Measurements from ENCODE around the gene LRP1B.
"Not testable (repeated sequence)": the region's sequence is repeated elsewhere in the genome, so short reads cannot be mapped to it uniquely, and the experiment has no call there.

The LRP1B gene

DNA sequence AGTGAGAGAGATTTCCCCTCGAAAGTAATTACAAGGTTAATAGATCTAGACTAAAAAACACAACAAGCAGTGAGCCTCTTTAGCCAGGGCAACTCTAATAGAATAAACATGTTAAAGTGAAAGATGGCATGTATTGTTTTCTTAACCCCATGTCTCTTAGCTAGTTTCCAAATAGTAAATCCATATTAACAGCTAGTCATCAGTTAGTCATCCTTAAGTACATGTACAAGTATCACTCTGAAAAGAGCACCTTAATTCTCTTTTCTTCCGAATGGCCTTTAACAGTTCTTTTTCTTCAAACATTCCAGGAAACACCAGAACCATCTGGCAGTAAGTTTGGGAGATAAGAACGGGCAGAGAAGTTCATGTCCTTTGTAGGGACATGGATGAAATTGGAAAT is 1480.0 kb downstream of the LRP1B start:
- no peak for DNase-seq

DNA sequence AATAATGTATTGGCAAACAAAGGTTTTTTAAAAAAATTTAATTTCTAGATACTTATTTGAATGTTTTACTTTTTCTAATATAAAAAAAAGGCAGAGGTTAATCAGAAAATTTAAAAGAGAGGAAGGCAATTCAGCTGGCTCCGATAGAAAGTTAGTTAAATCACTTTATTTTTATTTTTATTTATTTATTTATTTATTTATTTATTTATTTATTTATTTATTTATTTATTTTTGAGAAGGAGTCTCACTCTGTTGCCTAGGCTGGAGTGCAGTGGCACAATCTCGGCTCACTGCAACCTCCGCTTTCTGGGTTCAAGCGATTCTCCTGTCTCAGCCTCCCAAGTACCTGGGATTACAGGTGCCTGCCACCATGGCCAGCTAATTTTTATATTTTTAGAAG is 1480.7 kb downstream of the LRP1B start:
- not testable (repeated sequence) for DNase-seq

DNA sequence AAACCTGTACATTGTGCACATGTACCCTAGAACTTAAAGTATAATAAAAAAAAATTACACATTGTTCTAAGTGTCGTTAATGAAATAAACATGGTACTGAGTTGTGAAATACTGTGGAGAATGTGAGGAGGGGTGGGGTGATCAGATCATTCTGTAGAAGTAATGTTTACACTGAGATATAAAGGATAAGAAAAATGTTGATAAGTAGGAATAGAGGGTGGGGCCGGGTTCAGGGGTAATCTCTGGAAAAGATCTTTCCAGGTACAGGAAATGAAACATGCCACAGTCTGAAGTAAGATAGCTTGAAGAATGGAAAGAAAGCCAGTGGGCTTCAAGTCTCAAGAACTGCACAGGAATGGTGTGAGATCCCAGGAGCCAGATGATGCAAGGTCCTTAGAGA is 1482.4 kb downstream of the LRP1B start:
- no peak for DNase-seq

DNA sequence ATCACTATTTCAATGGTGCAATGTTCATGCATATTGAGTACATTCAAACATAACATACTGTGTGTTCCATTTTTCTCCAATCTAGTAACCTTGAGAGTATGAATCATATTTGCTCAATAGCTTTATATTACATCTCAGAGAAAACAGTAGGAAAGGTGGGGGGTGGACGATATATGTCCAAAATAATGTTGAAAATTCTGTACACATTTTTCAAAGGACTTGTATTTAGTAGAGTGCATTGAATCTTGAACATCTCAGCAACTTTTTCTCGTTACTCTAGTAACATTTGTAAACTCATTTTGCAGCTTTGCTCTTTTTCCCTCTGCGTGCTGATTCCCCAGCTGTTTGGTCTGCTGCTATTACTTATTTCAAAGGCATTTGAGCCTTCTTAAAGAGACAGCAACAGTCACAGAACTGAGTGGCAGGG is 1487.0 kb downstream of the LRP1B start:
- no peak for DNase-seq

DNA sequence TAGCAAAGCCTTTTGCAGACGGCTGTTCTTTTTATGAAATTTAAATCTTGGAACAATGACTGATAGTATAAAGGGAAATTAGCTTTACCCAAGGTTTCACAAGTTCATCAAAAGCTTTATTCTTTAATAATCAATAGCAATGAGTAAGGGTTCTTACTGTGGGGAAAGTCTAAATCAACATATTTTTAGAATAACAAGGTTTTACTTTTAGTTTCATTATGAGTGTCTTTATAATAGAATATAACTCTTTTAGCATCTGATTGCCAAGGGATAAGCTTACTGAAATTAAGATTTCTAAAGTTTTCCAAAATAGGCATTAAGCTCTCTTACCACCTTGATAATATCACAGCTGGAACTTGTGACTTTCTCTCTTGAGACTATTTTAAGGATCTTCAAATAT is 1489.7 kb downstream of the LRP1B start:
- DNase-seq, result no peak

DNA sequence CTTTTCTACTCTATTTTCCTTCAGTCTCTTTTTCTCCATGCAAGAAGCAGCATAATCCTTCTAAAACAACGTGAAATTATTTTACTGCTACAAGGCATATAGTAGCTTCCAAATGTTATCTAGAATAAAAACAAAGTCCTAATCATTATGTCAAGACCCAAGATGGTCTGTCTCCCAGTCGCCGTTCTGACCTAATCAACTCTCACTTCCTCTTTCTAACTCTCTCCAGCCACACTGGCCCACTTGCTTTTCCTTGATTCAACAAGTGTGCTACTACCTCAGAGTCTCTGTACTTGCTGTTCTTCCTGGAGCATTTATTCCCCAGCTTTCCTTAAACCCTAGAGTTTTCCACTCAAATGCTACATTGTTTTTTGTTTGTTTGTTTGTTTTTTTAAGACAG is 1491.2 kb downstream of the LRP1B start:
- DNase-seq, result no peak

DNA sequence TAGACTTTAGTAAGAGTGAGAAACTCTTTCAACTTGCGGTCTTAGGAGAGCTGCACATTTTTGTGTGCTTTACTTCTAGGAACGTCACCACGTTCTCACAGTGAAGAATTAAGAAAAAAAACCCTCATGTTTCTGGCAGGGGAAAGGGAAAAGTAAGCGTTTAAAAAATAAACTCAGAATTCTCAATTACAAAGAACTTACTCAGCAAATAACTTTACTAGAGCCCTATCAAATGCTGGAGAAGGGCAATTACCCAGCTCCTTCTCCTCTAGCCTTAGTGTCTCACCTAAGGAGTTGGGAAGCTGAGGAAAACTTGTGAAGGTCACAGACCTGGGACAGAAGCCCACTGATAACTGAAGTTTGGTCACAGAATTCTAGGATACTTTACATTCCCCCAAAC is 1500.3 kb downstream of the LRP1B start:
- no peak for DNase-seq

DNA sequence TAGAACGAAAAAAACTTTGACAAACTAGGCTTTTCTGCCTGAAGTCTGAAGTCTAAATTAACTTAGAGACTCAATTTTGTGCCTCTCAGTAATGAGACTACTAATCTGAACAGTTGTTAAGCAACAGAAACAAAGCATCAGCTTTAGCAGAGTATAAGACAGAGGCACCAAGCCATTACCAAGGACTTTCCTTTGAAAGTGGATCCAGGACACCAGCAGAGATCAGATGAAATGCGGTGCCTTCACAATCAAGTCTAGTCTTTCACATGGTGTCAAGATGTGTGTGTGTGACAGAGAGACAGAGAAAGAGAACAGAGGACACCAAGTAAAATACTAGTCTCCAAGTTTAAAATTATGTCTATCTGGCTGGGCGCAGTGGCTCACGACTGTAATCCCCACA is 1502.9 kb downstream of the LRP1B start:
- DNase-seq, result no peak

DNA sequence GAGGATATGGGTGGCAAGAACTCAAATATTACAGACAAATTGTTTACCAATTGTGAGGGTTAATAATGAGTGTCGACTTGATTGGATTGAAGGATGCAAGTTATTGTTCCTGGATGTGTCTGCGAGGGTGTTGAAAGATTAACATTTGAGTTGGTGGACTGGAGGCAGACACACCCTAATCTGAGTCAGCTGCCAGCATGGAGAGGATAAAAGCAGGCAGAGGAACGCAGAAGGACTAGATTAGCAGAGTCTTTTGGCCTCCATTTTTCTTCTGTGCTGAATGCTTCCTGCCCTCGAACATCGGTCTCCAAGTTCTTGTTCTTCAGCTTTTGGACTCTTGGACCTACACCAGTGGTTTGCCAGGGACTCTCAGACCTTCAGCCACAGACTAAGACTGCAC is 1503.7 kb downstream of the LRP1B start:
- DNase-seq, result no peak

DNA sequence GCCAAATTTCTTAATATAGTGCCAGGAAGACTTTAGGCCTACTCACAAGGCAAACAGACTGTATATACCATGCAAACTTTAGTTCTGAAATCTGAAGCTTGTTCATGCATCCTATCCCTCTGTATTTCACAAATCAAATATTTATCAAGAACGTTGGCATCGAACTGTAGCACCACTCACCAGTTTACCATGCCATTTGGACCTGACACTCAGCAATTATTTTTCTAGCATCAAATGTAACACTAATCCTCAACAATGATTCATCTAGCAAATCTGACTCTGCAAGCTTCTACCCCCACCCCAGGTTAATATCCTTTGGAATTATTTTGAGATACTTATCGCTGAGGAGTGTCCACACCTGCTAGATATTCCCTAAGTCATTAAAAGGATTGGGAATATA is 1506.6 kb downstream of the LRP1B start:
- DNase-seq, result no peak

DNA sequence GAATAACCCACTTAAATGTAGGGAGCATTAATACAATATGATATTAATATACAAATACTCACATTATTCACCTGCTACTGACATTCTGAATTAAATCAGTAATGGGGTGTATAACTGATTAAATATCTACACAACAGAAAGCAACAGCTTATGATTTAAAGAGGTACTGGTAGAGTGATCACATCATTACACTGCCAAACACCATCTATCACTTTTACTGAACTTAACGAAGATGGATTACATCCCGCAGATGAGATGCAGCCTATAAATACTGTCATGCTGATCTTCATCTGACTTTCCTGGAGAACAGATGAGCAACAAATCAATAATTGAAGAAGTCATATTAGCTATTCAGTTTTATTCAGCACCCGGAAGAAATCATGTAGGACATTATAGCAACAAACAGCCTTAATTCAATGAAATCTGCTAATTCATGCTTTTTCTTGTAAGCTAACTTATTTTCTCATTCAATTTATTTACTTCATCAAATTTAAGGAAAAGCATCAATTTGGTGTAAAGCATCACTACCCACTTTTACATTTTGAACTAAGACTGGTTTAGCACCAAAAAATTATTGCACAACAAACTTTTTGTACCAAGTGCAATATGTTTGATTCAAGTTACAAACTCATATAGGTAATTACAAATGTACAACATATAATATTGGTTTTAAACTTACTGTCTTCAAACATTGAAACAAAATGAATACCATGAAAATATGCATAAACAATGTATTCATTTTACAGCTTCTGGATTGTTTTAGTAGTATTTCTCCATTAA is 1509.0 kb downstream of the LRP1B start:
- no peak for DNase-seq

DNA sequence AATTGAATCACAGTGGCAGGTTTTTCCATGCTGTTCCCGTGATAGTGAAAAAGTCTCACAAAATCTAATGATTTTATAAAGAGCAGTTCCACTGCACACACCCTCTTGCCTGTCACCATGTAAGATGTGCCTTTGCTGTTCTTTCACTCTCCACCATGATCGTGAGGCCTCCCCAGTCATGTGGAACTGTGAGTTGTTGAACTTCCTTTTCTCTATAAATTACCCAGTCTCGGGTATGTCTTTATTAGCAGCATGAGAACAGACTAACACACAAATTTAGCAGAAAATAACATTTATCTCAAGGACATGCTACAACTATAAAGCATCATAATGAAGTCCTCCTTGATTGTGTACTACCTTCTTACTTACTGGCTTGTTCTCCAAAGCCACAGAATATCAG is 1526.0 kb downstream of the LRP1B start:
- DNase-seq, result no peak

DNA sequence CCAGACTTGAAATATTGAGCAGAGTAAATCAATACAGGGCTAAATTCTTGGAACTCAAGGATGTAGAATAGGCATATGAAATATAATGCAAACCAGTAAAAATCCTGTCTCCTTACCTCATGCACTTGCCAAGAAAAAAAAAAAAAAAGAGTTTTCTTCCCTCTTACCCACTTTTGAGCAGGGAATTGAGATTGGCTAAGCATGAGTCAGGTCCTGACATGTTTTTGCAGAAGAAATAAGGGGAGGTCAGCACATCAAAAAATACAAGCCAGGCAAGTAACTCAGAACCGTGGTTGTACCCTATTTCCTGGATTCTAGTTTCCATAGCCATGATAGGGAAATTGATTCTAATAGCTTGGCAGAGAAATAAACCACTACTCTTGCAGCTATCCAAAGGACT is 1526.7 kb downstream of the LRP1B start:
- DNase-seq, result no peak

DNA sequence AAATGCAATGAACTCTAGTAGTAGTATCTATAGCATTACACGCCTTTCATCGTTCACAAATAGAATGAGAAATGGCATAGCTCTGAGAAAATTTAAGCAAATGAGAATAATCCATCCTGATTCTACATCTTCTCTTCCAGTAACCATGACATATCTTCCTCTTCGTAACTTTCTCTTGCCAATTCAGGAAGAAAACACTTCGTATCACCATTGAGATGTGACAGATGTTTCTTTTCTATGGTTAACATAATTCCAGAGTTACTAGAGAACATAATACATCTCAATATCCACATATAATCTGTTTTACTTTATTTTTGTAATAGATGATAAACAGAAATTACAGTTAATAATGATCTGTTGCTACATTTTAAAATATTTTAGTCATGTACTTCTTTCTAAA is 1527.4 kb downstream of the LRP1B start:
- no peak for DNase-seq

DNA sequence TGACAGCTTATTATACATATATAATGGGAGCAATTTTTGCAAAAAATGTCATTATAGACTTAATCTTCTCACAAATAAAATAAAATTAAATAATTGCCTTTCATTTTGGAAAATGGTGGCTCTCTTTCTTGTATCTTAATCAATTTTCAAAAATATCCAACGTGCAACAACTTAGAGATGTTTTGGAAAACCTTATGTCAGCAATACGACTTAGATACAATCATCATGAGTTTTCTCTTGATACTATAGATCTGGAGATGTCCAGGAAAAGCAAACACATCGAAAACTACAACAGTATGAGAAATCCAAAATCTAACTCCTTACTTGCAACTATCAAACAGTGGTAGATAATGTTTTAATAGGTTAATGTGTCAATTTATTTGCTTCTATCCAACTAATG is 1529.0 kb downstream of the LRP1B start:
- no peak for DNase-seq

DNA sequence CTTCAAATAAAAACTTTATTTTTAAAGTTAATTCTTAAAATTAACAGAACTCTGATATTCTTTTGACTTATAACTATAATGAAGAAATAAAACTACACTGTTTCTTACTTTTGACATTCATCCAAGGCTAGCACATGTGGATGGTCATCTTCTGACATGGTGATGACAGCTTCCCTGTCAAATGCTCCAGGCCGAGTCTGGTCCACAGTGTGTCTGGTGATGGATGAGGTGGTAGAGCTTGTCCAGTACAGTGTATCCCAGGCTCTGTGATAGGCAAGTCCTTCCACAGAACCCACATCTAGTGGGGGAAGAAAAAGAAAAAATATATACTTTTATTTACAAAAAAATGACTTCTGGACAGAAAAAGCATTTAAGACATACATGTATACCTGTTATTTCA is 1529.5 kb downstream of the LRP1B start:
- DNase-seq, result no peak

DNA sequence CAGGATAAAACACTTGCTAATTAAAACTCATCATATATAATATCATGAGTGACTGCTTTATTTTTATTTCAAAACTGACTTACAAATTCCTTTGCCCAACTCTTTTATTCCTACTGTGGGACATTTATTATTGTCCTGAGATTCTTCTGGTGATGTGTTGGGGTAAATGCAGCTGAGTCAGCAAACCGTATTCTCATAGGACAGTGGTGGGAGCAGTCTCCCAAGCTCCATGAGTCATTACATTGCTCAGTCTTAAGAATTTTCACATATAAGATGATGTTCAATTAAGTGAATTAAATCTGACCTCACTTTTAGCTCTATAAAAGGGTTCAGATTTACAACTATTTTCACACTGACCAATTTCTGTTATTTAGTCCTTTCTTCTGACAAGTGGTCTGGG is 1530.7 kb downstream of the LRP1B start:
- DNase-seq, result no peak

DNA sequence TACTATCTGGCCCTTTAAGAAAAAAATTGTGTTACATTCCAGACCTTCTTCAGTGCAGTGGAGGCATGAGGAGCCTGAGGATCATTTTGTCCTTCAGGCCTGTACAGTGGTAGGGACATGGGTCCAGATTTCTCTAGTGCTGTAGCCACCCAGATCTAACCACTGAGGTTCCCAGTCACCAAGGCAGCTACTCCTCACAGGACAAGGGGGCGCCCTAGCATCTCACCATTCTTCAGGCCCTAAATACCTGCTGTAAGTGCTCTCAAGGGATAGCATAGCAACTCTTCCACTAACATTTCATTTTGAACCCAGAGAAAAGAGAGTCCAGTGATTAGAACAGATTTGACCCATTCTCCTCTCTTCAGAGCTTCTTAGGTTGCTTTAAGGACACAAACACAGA is 1533.0 kb downstream of the LRP1B start:
- DNase-seq, result no peak

DNA sequence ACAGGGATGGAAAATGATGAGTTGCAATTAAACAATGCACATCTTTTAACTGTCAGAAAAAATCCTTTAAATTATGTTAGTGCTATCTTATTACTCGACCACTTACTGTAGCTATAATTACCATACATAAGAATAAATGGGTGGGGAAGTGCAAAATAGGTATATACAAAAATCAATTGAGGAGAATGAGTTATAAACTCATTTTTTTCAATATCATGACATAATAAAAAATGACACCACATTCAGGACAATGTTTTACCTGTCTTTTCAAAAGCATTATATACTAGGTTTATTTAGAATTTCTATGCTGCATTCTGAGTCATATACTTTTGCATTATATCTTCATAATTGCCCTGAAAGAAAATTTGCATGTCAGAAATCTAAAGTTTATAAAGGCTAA is 1533.6 kb downstream of the LRP1B start:
- DNase-seq, result no peak

DNA sequence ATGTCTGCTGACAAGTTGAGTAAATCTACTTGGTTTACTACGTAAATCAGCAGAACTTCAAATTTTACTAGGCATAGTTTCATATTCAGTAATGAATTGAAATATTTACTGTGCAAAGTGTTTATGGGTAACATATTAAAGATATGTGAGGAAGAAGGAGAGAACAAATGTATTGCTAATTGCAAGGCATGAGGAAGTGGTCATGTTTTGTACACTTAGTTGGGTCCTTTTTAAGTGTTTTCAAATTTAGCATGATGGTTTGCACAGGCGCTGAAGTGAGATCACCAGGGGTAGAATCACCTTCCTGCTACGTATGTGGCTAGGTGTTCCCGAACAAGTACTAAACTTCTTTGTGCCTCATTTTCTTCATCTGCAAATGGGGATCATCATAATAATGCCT is 1534.4 kb downstream of the LRP1B start:
- DNase-seq, result no peak

DNA sequence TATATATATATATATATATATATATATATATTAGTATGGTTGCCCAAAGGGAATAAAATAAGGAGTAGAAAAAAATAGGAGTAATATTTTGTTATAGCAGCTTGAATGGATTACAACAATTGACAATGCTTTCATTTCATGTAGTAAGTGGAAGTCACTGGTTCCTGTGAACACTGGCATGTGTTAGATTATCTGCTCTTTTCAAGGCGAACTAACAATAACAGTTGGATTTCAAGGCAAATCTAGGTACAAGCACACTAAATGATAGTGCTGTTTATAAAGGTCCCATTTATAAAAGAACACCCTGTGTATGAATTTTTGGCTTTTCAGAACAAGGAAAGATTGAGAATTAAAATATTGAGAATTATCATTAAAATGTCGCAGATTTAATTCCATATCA is 1535.7 kb downstream of the LRP1B start:
- no peak for DNase-seq

DNA sequence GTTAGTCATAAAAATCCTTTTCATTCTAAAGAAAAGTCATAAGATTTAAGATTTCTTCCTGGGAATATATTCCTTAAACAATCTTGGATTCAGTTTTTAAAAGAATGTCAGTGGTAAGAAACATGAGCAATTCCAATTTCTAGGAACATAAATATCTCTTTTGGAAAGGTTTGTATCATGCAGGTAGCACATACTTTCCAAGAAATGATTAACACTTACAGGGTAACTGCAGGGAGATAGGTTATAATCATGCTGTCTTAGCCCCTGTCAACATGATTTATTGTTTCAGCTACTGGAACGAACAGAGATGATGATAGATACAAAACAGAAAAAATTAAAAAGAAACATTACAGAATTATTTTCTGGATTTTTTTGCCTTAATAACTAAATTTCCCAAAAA is 1537.7 kb downstream of the LRP1B start:
- no peak for DNase-seq

DNA sequence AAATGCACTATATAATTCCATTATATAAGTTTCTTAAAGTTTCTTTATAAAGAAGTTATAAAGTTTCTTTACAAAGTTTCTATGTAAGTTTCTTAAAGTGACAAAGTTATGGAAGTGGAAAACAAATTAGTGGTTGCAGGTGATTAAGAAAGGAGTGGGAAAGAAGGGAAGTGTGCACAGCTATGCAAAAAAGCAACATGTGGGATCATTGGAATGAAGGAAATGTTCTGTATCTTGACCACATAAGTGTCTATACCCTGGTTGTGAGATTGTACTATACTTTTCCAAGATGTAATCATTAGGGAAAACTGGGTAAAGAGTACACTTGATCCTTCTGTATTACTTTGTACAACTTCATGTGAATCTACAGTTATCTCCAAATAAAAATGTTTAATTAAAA is 1541.1 kb downstream of the LRP1B start:
- DNase-seq, result no peak

DNA sequence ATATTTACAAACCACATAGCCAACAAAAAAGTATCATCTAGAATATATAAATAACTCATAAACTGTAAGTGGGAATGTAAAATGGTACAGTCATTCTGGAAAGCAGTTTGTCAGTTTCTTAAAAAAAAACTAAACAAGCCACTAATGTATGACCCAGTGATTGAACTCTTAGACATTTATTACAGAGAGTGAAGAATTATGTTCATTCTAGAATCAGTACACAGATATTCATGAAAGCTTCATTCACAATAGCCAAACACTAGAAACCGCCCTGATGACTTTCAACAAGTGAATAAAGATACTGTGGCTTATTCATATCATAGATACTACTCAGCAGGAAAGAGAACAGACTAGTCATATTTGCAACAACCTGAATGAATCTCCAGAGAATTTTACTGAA is 1541.5 kb downstream of the LRP1B start:
- no peak for DNase-seq

DNA sequence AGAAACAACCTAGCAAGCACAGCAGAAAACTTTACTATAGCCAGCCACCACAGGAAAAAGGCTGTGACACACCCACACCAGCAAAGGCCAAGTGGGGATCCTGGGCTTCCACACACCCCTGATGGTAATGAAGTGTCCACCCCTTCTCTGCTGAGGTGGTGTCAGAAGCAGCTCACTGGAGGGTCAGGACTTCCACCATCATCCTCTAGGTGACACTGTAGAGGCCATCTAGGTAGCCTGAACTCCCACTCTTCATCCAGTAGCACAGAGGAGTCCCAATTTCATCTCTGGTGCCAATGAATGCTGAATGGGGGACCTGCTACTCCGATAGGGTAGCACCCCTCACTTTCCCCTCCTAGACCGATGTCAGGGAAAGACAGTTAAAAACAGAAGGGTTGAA is 1544.4 kb downstream of the LRP1B start:
- DNase-seq, result no peak

DNA sequence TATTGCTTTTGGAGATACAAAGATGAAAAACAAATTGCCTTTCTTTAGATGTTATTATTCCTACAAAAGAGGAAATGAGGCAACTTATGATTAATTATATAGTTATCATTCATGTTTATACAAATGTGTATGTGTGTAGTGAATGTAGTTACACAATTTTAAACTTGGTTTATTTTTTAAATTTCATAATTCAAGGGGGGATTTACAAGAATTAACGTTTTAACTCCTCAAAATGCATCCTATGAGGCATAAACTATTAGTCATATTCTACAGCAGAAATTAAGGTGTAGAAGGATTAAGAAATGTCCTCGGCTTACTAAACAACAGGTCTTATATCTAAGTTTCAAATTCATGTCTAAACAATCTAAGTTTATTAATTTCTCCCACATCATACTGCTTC is 1545.8 kb downstream of the LRP1B start:
- no peak for DNase-seq
